K562 (cell line): ENCODE data around the gene CCDC172.

Experiments used
- CTCF ChIP-seq, 3 experiments: IDR thresholded peaks in 2 of 3; conservative IDR thresholded peaks in 1 of 3; 2 replicates each; pipeline ENCODE4 v1.5.1; 2011 to 2012; ENCODE audit warnings: low read length in 3 of 3, mild to moderate bottlenecking in 3 of 3, control low read depth in 2 of 3, improper control_type of control experiment in 1 of 3, inconsistent platforms in 1 of 3, low read depth in 1 of 3, mixed read lengths in 1 of 3, moderate library complexity in 1 of 3; ENCODE audit not compliant: insufficient read depth in 2 of 3
- ELK1 ChIP-seq: sonication (generic); formaldehyde crosslinking; IDR thresholded peaks from 2 replicates; pipeline ENCODE4 v1.8.1; 2022; ENCODE audit warnings: missing genetic modification reagents
- EZH2 ChIP-seq: IDR thresholded peaks from 2 replicates; pipeline ENCODE4 v1.6.1; 2012; ENCODE audit warnings: low read depth, mild to moderate bottlenecking, inconsistent platforms, low read length, borderline replicate concordance
- HNRNPL ChIP-seq: fragments of 200-400 bp; formaldehyde crosslinking; IDR thresholded peaks from 2 replicates; pipeline ENCODE4 v1.6.1; 2017; ENCODE audit warnings: low read depth, mild to moderate bottlenecking, low read length
- ZBTB43 ChIP-seq: sonication (generic); formaldehyde crosslinking; IDR thresholded peaks from 2 replicates; pipeline ENCODE4 v1.8.0; 2023; ENCODE audit warnings: mild to moderate bottlenecking, missing genetic modification reagents
- ZFPM2 ChIP-seq: fragments of 250-450 bp; sonication (Bioruptor Pico); IDR thresholded peaks from 2 replicates; pipeline ENCODE4 v1.5.1; 2022; ENCODE audit warnings: mild to moderate bottlenecking

- TF ChIP-seq ZFPM2 (CRISPR knock-in tag) (no peak), CTCF (IDR thresholded peaks at IDR 0.05 in 2 of 3, conservative IDR thresholded peaks at IDR 0.05 in 1 of 3; ENCODE audit: insufficient read depth in 2 of 3, low read depth in 1 of 3, low read length in 3 of 3) (no peak), EZH2 (no peak), ZBTB43 (CRISPR knock-in tag) (no peak), HNRNPL (no peak), ELK1 (CRISPR knock-in tag) (no peak)
These were observed 47.5 kb downstream of the CCDC172 start for GRCh38 chr10:116371737-116372136.
